Fibroblast of villous mesenchyme (primary cell): ENCODE measurements around the gene SYT3. TPM values are rescaled to one million over a fixed set of nuclear protein-coding genes. Genes with fewer than 3 reads are reported as not detected.
"Not testable (repeated sequence)": the region's sequence is repeated elsewhere in the genome, so short reads cannot be mapped to it uniquely, and the experiment has no call there.

ENCODE experiments used
- DNase-seq: peaks from one replicate; pipeline ENCODE4 v3.0.0-alpha.2; 2010; ENCODE audit warnings: low read depth
- H3K4me3 ChIP-seq: 2 replicates; pipeline ENCODE4 v1.5.1; 2011; ENCODE audit warnings: low read depth, mild to moderate bottlenecking, low read length
- total RNA-seq: library from RNA; depleted of rRNA; stranded (reverse); fragments of >200 nt; gene quantifications from 2 replicates; pipeline ENCODE4 v1.2.3, GENCODE V29; 2012
- TF ChIP-seq, protein P1 (sequence below): IDR thresholded peaks from 2 replicates; pipeline ENCODE4 v1.5.1; 2012; ENCODE audit warnings: low read depth, mild to moderate bottlenecking, low read length; ENCODE audit not compliant: insufficient read depth

Gene SYT3
- total RNA-seq, 1 donor = not detected

DNA sequence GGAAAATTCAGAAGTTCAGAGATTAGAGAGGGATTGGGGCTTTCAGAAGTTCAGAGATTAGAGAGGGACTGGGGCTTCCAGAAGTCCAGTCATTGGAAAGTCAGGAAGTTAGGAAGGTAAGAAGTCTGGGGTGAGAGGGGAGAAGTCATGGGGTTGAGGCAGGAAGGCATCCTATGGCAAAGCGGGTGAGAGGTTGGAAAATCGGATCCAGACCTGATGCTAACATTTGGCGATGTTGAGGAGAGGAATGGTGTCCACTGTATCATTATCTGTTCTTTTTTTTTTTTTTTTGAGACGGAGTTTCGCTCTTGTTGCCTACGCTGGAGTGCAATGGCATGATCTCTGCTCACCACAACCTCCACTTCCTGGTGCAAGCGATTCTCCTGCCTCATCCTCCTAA is 11.1 kb downstream of the SYT3 start:
- DNase-seq = no peak
- TF ChIP-seq, protein P1, sequence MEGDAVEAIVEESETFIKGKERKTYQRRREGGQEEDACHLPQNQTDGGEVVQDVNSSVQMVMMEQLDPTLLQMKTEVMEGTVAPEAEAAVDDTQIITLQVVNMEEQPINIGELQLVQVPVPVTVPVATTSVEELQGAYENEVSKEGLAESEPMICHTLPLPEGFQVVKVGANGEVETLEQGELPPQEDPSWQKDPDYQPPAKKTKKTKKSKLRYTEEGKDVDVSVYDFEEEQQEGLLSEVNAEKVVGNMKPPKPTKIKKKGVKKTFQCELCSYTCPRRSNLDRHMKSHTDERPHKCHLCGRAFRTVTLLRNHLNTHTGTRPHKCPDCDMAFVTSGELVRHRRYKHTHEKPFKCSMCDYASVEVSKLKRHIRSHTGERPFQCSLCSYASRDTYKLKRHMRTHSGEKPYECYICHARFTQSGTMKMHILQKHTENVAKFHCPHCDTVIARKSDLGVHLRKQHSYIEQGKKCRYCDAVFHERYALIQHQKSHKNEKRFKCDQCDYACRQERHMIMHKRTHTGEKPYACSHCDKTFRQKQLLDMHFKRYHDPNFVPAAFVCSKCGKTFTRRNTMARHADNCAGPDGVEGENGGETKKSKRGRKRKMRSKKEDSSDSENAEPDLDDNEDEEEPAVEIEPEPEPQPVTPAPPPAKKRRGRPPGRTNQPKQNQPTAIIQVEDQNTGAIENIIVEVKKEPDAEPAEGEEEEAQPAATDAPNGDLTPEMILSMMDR = no peak
- no peak overlapping the region for H3K4me3 ChIP-seq

DNA sequence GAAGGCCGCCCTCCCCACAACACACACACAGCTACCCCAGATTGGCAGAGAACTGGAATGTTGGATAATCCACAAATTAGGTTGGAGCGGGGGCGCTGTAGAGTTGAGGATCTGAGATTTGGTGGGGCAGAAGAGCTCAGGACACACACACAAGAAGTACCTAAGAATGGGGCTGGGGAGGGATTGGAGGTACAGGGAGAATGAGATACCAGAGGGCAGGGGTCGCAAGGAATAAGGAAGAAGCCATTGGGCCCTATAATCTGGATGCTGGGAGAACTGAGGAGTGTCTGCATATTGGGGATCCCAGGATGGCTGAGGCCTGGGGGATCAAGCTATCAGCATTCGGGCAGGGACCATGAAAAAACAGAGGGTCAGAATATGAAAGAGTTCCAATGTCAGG is 11.5 kb downstream of the SYT3 start:
- H3K4me3 ChIP-seq = no peak overlapping the region
- DNase-seq = no peak
- TF ChIP-seq, protein P1 = no peak

DNA sequence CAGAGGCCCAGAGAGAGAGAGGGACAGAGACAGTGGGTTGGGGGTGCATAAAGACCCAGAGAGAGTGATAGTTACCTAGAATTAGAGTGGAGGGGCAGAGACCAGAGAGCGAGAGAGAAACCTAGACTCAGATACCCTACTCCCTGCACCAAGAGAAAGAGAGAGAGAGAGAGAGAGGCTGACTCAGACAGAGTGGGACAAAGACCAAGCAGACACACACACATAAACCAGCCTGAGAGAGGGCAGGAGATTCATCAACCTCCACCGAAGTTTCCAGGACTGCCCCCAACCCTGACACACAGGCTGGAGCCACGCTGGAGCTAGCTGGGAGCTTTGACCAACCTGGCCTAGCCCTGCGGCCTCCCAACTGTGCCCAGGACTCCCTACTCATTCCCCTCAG is 12.9 kb downstream of the SYT3 start:
- no peak for DNase-seq
- TF ChIP-seq, protein P1 = no peak

DNA sequence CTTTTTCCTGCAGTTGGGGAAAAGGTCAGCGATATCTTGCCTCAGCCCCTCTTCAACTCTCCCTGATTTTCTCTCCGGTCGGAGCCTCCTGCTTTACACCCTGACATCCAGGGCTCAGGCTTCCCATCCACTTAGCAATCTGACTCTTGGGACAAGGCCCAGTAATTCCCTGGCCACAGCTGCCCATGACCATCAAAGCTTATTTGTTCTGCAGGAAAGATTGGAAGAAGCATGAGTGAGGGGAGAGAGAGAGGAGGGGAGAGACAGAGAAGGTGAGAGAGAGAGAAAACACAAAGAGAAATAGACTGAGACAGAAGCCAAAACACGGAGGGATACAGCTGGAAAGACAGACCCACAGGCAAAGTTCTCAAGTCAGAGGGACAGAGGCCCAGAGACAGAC is 13.7 kb downstream of the SYT3 start:
- no peak for DNase-seq
- H3K4me3 ChIP-seq = no peak overlapping the region
- TF ChIP-seq, protein P1 = no peak

More for the DNA sequence above, 12.9 kb downstream of the SYT3 start:
- H3K4me3 ChIP-seq = no peak overlapping the region

DNA sequence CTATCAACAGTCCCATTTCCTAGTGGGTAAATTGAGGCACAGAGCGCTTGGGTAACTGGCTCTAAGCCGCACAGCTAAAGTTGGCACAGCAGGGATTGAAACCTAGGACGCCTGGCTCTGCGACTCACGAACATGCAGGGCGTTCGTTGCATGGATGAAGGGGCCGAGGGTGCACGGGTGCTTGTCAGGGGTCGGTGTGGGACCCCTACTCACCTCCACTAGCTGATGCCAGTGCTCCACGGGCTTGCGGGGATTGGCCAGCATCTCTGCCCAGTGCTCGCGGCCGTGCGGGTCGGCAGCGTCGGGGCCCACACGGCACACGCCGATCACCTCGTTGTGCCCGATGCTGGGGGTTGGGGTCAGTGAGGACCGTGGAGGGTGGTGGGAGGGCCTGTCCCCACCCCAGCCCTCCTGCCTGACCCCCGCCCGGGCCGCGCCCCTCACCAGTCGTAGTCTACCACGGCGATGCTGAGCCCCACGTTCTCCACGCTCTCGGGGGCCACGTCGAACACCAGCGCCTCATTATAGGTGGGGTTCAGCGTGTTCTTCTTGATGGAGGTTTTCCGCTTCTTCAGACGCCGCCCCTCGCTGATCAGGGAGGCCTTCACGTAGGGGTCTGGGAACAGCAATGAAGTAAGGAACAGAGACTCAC is 14.6 kb downstream of the SYT3 start:
- no peak for DNase-seq
- H3K4me3 ChIP-seq = no peak overlapping the region
- TF ChIP-seq, protein P1 = no peak

DNA sequence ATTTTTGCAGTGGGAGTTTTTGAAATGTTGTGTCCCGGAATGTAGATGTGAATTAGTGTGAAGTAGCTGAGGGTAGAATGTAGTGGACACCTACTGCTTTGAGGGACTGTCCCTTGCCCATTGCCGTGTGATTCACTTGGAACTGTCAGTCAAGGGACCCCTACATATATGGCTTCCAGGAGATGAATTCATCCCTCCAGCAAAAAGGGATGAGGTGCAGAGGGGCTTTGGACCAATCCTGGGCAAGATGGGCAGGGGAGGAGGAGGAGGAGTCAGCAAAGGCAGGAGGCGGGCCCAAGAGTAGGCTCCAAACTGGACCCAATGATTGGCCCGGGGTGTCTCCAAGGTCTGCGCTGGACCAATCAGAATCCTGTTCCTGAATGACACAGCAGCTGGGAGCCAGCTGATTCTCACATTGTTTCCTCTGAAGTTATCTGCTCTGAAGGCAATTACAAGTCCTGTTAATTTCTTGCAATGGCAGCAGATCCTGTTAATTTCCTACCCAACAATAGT is 19.2 kb downstream of the SYT3 start:
- DNase-seq, H3K4me3 ChIP-seq: not testable (repeated sequence)

DNA sequence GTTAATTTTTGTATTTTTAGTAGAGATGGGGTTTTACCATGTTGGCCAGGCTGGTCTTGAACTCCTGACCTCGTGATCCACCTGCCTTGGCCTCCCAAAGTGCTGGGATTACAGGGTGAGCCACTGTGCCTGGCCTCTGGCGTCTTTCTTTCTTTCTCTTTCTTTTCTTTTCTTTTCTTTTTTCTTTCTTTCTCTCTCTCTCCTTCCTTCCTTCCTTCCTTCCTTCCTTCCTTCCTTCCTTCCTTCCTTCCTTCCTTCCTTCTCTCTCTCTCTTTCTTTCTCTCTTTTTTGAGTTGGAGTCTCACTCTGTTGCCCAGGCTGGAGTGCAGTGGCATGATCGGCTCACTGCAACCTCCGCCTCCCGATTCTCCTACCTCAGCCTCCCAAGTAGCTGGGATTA is 20.5 kb downstream of the SYT3 start:
- not testable (repeated sequence) for DNase-seq, H3K4me3 ChIP-seq

DNA sequence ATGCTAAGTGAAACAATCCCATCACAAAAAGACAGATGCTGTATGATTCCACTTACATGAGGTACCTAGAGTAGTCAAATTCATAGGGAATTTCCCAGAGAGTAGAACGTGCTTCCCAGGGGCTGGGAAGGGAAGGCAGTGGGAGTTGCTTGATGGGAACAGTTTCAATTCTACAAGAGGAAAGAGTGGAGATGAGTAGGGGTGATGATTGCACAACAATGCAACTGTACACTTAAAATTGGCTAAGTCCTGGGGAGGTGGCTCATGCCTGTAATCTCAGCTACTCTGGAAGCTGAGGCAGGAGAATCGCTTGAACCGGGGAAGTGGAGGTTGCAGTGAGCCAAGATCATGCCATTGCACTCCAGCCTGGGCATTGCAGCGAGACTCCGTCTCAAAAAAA is 21.3 kb downstream of the SYT3 start:
- DNase-seq, H3K4me3 ChIP-seq: not testable (repeated sequence)

DNA sequence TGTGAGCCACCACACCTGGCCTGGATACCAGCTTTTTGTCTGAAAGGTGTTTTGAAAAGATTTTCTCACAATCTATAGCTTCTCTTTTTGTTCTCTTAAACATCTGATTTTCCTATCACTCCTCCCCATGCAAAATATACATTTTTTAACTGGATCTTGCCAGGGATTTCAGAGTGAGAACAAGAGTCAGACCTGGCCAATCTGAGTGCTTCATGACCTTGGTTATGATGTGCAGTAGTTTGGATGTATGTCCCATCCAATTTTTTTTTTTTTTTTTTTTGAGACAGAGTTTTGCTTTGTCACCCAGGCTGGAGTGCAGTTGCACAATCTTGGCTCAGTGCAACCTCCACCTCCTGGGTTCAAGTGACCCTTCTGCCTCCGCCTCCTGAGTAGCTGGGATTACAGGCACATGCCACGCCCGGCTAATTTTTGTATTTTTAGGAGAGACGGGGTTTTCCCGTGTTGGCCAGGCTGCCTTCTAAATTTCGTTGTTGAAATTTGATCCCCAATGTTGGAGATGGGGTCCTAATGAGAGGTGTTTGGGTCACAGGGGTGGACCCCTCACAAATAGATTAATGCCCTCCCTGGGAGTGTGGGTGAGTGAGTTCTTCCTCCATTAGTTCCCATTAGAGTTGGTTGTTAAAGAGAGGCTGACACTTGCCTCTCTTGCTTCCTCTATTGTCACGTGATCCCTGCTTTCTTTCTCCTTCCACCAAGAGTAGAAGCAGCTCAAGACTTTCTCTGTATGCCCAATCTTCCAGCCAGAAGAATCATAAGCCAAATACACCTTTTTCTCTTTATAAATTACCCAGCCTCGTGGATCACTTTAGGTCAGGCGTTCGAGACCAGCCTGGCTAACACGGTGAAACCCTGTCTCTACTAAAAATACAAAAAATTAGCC is 26.9 kb downstream of the SYT3 start:
- H3K4me3 ChIP-seq, DNase-seq: not testable (repeated sequence)
